DOHH2 (cell line): ENCODE measurements around the gene ACP3.

Experiments used
- H3F3A ChIP-seq: fragments of 200-600 bp; sonication (generic), shearing (Covaris generic); 2 replicates; pipeline ENCODE4 v1.6.0; 2016; ENCODE audit warnings: antibody characterized with exemption, mild to moderate bottlenecking; ENCODE audit not compliant: control insufficient read depth, insufficient read depth
- H3K27ac ChIP-seq: fragments of 200-600 bp; sonication (generic); 2 replicates; pipeline ENCODE4 v1.5.1; 2014; ENCODE audit warnings: low read depth, mild to moderate bottlenecking, low read length, moderate library complexity
- H3K27me3 ChIP-seq: fragments of 200-600 bp; sonication (generic); 2 replicates; pipeline ENCODE4 v1.6.1; 2014; ENCODE audit warnings: mild to moderate bottlenecking, low read length, mixed read lengths; ENCODE audit not compliant: control insufficient read depth
- H3K36me3 ChIP-seq: fragments of 200-600 bp; sonication (generic); 2 replicates; pipeline ENCODE4 v1.6.1; 2014; ENCODE audit warnings: mild to moderate bottlenecking, low read length, moderate library complexity, mixed read lengths; ENCODE audit not compliant: control insufficient read depth
- H3K4me1 ChIP-seq: fragments of 200-600 bp; sonication (generic); 2 replicates; pipeline ENCODE4 v1.6.1; 2014; ENCODE audit warnings: mild to moderate bottlenecking, low read length, mixed read lengths; ENCODE audit not compliant: control insufficient read depth
- H3K4me2 ChIP-seq: fragments of 200-600 bp; sonication (generic); 2 replicates; pipeline ENCODE4 v1.6.0; 2014; ENCODE audit warnings: mild to moderate bottlenecking, low read length, moderate library complexity
- H3K4me3 ChIP-seq: fragments of 200-600 bp; sonication (generic); 2 replicates; pipeline ENCODE4 v1.5.1; 2014; ENCODE audit warnings: mild to moderate bottlenecking, low read length, mixed read lengths
- H3K79me2 ChIP-seq: fragments of 200-600 bp; sonication (generic); 2 replicates; pipeline ENCODE4 v1.6.1; 2014; ENCODE audit warnings: mild to moderate bottlenecking, low read length, mixed read lengths; ENCODE audit not compliant: control insufficient read depth
- H3K9me2 ChIP-seq: fragments of 200-600 bp; sonication (generic); replicated peaks from 2 replicates; pipeline ENCODE4 v1.6.1; 2014; ENCODE audit warnings: mild to moderate bottlenecking, low read length, mixed read lengths; ENCODE audit not compliant: control insufficient read depth
- H3K9me3 ChIP-seq: fragments of 200-600 bp; sonication (generic); 2 replicates; pipeline ENCODE4 v1.6.1; 2014; ENCODE audit warnings: antibody characterized with exemption, low read length, mixed read lengths; ENCODE audit not compliant: control insufficient read depth, insufficient read depth
- H4K20me1 ChIP-seq: fragments of 200-600 bp; sonication (generic); 2 replicates; pipeline ENCODE4 v1.6.0; 2014; ENCODE audit warnings: low read depth, mild to moderate bottlenecking, antibody characterized with exemption, low read length, moderate library complexity; ENCODE audit not compliant: control insufficient read depth, insufficient read depth
- EZH2phosphoT487 ChIP-seq: fragments of 200-600 bp; sonication (generic); IDR thresholded peaks from 2 replicates; pipeline ENCODE4 v1.6.1; 2017; ENCODE audit warnings: borderline replicate concordance, mild to moderate bottlenecking, antibody characterized with exemption, low read length, moderate library complexity, mixed read lengths
- TF ChIP-seq, protein P1 (sequence below): fragments of 200-600 bp; sonication (generic); IDR thresholded peaks from one replicate; pipeline ENCODE4 v1.5.1; 2014; ENCODE audit warnings: antibody characterized with exemption, mild to moderate bottlenecking, low read depth, low read length; ENCODE audit not compliant: poor library complexity, severe bottlenecking

ACP3 gene

GRCh38 chr3:132378048-132378762 lies 61.0 kb downstream of the ACP3 start:
- Histone ChIP-seq H3K36me3 (no peaks in the 10 kb centered on the region), H3K4me1 (no peaks in the 10 kb centered on the region)
- TF ChIP-seq, protein P1, sequence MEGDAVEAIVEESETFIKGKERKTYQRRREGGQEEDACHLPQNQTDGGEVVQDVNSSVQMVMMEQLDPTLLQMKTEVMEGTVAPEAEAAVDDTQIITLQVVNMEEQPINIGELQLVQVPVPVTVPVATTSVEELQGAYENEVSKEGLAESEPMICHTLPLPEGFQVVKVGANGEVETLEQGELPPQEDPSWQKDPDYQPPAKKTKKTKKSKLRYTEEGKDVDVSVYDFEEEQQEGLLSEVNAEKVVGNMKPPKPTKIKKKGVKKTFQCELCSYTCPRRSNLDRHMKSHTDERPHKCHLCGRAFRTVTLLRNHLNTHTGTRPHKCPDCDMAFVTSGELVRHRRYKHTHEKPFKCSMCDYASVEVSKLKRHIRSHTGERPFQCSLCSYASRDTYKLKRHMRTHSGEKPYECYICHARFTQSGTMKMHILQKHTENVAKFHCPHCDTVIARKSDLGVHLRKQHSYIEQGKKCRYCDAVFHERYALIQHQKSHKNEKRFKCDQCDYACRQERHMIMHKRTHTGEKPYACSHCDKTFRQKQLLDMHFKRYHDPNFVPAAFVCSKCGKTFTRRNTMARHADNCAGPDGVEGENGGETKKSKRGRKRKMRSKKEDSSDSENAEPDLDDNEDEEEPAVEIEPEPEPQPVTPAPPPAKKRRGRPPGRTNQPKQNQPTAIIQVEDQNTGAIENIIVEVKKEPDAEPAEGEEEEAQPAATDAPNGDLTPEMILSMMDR: no peak
- no peak for TF ChIP-seq EZH2phosphoT487

DNA sequence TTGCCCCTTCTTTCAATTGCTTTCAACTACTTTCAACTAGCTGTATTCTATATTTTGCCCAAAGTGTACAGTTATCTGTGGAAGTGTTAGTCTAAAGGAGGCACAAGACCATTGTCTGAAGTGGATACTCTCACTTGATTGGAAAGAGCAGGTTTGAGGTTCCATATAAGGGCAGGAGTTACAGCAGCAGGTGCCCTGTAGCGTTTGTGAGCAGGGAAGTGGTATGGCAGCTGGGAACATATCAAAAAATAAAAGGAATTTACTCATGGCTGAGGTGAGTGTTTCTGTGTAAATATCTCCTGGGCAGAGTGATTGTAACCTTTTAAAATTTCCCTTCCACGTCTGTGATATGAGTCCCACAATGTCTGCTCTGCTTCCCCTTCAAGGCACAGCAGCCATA lies 61.6 kb downstream of the ACP3 start:
- H3K4me1 ChIP-seq: no peaks in the 10 kb centered on the region
- no peaks in the 10 kb centered on the region for H3K27me3 ChIP-seq
- H3K79me2 ChIP-seq: no peaks in the 10 kb centered on the region
- no peak overlapping the region for H3K4me2 ChIP-seq
- H3K4me3 ChIP-seq: no peak overlapping the region
- no peaks in the 10 kb centered on the region for H3K36me3 ChIP-seq
- H4K20me1 ChIP-seq: no peaks in the 10 kb centered on the region
- H3F3A ChIP-seq: no peaks in the 10 kb centered on the region
- peaks cover 6% of the 10 kb centered on the region; the same call in 1 of the 2 replicates for H3K9me3 ChIP-seq
- no peak overlapping the region for H3K27ac ChIP-seq
- H3K9me2 ChIP-seq: no peaks in the 10 kb centered on the region
- TF ChIP-seq, protein P1: no peak
- TF ChIP-seq EZH2phosphoT487: no peak

More at GRCh38 chr3:132378048-132378762, 61.0 kb downstream of the ACP3 start:
- Histone ChIP-seq H3K4me3 (no peak overlapping the region), H3K27me3 (no peaks in the 10 kb centered on the region), H3K9me2 (no peaks in the 10 kb centered on the region), H3K9me3 (peaks cover 6% of the 10 kb centered on the region; the same call in 1 of the 2 replicates), H3K27ac (no peak overlapping the region), H3F3A (no peaks in the 10 kb centered on the region), H3K79me2 (no peaks in the 10 kb centered on the region), H4K20me1 (no peaks in the 10 kb centered on the region), H3K4me2 (no peak overlapping the region)

DNA sequence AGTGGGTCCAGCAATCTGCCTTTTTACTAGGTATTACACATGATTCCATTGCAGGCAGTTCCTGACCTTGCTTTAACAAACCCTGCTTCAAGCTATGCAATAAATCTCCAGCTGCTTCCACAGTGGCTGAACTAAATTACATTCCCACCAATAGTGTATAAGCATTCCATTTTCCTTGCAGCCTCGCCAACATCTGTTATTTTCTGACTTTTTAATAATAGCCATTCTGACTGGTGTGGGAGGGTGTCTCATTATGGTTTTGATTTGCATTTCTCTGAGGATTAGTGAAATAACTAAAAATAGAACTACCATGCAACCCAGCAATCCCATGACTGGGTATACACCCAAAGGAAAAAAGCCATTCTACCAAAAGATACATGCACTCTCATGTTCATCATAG lies 63.7 kb downstream of the ACP3 start:
- no peaks in the 10 kb centered on the region for H3F3A ChIP-seq
- H3K27me3 ChIP-seq: no peaks in the 10 kb centered on the region
- TF ChIP-seq, protein P1: no peak
- TF ChIP-seq EZH2phosphoT487: no peak
- no peak overlapping the region for H3K27ac ChIP-seq
- no peaks in the 10 kb centered on the region for H3K79me2 ChIP-seq
- H3K9me2 ChIP-seq: no peaks in the 10 kb centered on the region
- H3K4me2 ChIP-seq: no peak overlapping the region
- H3K4me1 ChIP-seq: no peaks in the 10 kb centered on the region
- peaks cover 6% of the 10 kb centered on the region; the same call in 1 of the 2 replicates for H3K9me3 ChIP-seq
- no peaks in the 10 kb centered on the region for H4K20me1 ChIP-seq
- no peak overlapping the region for H3K4me3 ChIP-seq
- no peaks in the 10 kb centered on the region for H3K36me3 ChIP-seq
